HTERT RPE-1 (cell line): ENCODE data around the gene PLEKHA6.
"Not testable (repeated sequence)": the region's sequence is repeated elsewhere in the genome, so short reads cannot be mapped to it uniquely, and the experiment has no call there.

ENCODE experiments used
- in situ Hi-C: fragments of 300-500 bp; cut with MboI; formaldehyde crosslinking; loops from 4 replicates; pipeline ENCODE4 v1.14.3; 2020; ENCODE audit warnings: low sequenced_read_pairs

Gene PLEKHA6

DNA sequence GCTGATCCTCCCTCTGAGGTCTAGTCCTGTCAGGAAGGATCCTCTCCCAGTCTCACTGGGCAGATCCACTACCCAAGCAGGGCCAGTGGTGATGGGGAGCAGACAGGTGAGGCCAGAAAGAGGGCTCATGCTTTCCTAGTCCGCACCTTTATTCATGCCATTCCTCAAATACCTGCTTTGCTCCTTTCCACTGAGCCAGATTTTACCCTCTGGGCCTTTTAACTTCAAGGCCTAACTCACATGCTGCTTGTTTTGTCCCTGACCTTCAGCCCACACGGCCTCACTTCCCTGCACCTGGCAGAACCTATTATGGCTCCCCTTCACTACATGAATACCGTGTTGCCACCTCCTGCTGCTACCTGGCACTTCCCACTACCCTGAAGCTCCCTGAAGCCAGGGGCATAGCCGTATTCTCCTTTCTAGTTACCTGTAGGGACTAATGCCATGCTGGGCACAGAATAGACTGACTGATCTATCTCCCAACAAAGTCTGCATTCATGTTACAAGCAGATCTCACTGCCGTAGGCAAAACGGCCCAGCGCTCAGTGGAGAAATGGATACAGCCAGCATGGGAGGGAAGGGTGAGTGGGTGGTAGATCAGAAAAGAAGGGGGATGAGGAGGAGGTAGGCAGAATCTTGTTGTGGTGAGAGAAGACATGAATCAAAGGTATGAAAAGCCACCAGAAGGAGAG lies 109.8 kb downstream of the PLEKHA6 start:
- in situ Hi-C loops, result no loop called here

DNA sequence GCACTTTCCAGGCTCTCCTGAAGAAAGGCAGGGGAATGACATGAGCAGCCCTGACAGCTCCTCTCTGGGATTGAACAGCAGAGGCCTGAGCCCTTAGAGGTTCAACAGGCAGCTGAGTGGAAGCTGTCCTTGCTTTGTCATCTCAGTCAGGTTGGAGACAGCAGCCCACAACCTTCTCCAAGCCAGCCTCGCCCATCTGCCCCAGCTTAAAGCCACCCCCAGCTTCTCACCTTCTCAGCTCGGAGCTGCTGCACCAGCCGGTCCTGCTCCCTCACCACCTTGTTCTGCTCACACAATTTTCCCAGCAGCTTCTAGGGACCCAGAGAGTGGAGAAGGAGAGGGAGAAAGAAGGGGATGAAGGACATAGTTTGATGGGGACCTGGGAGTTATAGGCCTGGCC lies 110.8 kb downstream of the PLEKHA6 start:
- in situ Hi-C loops, result no loop called here

DNA sequence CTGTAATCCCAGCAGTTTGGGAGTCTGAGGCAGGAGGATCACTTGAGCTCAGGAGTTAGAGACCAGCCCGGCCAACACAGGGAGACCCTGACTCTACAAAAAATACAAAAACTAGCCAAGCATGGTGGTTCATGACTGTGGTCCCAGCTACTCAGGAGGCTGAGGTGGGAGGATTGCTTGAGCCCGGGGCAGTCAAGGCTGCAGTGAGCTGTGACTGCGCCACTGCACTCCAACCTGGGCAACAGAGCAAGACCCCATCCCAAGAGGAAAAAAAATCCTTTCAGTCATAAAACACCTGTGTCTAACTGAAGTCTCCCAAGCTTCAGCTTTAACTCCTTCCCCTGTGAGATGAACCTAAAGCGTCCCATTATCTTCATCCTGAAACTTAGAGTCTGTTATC lies 112.9 kb downstream of the PLEKHA6 start:
- in situ Hi-C loops, result no loop called here

DNA sequence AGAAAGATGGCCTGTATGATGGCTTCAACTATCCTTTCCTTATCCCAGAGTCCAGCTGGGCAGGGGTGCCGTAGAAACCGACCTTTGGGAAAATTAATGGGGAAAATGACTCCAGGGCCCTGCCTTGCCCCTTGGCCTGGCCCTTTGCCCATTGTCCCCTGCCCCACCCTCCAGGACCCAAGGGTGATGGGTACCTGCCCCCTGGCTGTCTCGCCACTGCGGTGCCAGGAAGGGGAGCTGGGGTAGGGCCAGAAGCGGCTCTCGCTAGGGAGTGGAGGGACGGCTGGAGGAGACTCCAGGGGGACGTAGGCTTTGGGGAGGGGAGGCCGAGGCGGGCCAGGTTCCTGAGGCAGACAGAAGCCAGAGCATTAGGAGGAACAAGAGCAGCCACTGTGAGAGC lies 116.8 kb downstream of the PLEKHA6 start:
- in situ Hi-C loops, result no loop called here

- in situ Hi-C loops, result no loop called here
These were observed 117.8 kb downstream of the PLEKHA6 start for GRCh38 chr1:204241914-204242313.

- in situ Hi-C loops, result no loop called here
These were observed 118.7 kb downstream of the PLEKHA6 start for GRCh38 chr1:204241050-204241449.

DNA sequence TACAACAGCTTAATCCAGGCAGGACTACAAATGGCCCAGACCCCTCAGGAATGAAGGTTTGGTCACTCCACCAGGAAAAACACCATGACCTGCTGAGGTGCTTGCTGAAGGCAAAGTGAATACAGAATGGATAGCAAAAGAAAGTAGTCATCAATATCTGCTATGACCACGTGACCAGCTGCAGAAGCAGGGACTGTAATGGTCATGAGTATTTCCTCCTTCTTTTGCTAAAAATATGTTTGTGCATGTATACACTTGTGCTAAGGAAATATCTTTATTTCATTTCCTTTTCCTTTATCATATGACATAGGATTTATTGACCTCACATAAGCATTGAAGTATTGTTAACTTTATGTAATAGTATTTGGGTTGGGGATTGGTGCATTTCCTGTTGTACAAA lies 119.5 kb downstream of the PLEKHA6 start:
- in situ Hi-C loops, result no loop called here

DNA sequence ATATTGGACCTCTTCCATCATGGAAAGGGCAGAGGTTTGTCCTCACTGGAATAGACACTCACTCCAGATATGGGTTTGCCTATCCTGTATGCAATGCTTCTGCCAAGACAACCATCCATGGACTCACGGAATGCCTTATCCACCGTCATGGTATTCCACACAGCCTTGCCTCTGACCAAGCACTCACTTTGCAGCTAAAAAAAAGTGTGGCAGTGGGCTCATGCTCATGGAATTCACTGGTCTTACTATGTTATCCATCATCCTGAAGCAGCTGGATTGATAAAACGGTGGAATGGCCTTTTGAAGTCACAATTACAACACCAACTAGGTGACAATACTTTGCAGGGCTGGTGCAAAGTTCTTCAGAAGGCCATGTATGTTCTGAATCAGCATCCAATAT lies 120.3 kb downstream of the PLEKHA6 start:
- in situ Hi-C loops, result not testable (repeated sequence)

DNA sequence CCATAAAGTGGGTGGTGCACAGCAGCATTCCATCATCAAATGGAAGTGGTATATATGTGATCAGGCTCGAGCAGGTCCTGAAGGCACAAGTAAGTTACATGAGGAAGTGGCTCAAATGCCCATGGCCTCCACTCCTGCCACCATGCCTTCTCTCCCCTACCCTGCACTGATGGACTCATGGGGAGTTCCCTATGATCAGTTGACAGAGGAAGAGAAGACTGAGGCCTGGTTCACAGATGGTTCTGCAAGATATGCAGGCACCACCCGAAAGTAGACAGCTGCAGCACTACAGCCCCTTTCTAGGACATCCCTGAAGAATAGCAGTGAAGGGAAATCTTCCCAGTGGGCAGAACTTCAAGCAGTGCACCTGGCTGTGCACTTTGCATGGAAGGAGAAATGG lies 121.2 kb downstream of the PLEKHA6 start:
- in situ Hi-C loops, result not testable (repeated sequence)

- in situ Hi-C loops, result not testable (repeated sequence)
These were observed 122.2 kb downstream of the PLEKHA6 start for GRCh38 chr1:204237515-204237914.

DNA sequence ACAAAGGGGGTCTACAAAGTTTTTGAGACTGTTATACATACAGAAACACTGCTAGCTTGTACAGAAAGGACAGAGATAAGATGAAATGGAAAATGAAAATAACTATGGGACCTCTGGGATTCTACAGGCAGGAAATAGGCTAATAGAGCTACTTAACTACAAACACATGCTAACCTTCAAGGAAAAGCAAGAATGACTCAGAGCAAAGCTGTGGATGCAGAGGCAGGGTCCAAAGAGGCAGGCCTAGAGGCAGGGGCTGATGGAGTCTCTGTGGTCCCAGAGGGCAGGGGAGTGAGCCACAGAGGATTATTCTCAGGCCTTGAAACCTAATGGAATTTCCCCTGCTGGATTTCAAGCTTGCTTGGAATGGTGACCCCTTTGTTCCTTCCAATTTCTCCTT lies 127.2 kb downstream of the PLEKHA6 start:
- in situ Hi-C loops, result no loop called here

DNA sequence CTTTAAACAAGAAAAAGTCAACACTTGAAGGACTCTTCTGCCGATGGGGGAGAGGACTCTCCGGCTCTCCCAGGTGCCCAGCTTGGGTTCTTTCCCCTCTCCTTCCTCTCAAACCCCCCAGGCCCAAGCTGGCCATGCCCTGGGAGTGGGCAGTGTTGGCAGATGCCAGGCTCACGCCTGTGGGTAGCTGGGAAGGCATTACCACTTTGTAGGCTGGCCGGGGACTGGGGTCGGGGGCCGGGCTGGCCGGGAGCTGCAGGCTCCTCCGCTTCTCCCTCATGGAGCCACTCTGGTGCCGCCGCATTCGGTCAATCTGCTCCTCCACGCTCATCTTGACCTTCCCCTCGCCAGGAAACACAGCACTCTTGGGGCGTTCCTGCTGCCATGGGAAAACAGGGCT lies 129.5 kb downstream of the PLEKHA6 start:
- in situ Hi-C loops, result no loop called here

DNA sequence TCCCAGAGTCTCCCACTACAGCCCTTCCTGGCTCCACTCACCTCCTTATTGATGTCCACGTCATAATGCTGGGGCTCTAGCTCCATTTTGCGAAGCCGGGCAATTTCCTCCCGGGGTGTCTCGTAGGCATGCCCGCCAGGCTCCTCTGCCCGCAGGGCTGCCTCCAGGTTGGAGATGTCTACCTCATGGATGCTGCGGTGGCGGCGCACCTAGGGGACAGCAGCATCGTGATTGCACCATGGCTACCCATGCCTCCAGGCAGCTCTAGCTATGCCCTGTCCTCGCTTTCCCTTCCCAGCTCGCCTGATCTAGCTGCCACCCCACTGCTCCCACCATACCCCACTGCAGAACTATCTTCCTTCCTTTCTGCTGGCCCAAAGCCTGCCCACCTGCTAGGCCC lies 130.8 kb downstream of the PLEKHA6 start:
- in situ Hi-C loops, result no loop called here

DNA sequence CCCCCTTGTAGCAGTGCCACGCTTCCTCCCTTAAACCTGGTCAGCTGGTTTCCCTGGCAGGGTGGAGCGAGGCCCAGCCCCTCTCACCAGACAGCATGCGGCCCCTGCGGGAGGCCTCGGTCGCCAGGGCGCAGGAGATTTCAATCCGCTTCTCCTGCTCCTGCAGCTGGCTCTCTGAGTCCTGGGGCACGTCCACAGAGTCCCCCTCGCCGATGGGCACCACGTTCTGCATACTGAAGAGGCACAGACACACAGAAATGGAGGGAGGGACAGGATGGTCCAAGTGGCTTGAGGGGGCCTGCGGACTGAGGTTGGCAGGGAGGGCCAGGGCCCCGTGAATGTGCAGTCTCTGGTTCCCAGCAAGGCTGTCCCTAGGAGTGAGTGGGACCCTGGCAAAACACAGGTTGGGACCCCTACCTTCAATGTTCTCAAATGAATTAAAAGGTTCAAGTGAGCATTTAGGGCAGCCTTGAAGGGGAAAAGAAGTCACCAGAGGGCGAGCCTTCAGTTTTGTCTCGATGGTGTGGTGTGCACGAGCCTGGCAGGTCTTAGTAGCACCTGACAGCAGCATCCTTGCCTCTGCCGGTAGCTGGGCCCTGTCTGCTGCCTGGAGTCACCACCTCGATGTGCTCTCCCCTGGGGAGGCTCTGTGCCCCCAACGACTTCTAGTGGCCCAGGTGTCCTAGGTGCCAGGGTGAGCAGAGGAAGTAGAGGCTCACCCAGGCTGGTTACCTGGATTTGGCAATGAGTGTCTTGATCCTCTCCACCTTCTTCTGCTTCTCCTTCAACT lies 131.5 kb downstream of the PLEKHA6 start:
- in situ Hi-C loops, result no loop called here

GRCh38 chr1:204227351-204227750 lies 132.4 kb downstream of the PLEKHA6 start:
- in situ Hi-C loops, result no loop called here

GRCh38 chr1:204225841-204226735 lies 133.6 kb downstream of the PLEKHA6 start:
- in situ Hi-C loops, result no loop called here

DNA sequence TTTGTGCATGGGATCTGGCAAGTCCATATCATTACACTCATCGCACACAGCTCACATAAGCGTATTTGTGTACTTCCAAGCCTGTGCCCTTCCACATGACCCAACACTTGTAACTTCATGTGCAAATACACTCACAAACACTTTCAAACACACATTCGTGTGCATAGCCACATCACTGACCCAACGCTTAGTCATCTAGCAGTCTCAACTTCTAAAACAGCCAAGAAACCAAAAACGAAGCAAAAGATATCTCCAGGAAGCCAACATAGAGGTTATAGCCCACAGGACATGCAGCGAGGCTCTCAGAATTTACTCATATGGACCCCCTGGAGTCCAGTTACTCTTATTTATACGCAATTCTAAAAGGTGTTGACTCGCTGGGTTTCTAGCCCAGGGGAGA lies 135.1 kb downstream of the PLEKHA6 start:
- in situ Hi-C loops, result no loop called here

- in situ Hi-C loops, result no loop called here
These were observed 136.4 kb downstream of the PLEKHA6 start for GRCh38 chr1:204223129-204223860.

DNA sequence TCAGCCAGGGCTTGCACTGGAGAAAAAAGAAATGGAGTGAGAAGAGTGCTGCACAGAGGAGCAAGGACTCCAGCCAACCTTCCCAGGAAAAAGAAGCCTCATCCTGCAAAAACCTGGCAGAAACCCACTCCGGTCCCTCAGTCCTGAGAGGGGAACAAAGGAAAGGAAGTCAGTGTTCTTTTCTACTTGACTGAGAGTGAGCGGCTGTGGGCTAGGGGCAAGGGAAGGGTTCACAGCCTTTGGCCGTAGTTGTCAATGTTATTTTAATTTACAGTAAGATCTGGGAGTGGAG lies 137.0 kb downstream of the PLEKHA6 start:
- in situ Hi-C loops, result no loop called here

- in situ Hi-C loops, result no loop called here
These were observed 137.5 kb downstream of the PLEKHA6 start for GRCh38 chr1:204222006-204222763.
